MM.1S (cell line): Measurements from ENCODE around the gene KYAT1.

Source experiments
- DNase-seq: peaks from one replicate; pipeline ENCODE4 v3.0.0-alpha.2; 2015
- H2AFZ ChIP-seq: fragments of 300-600 bp; sonication (generic); 2 replicates; pipeline ENCODE4 v1.6.0; 2016; ENCODE audit warnings: antibody characterized with exemption, low read length
- H3F3A ChIP-seq: fragments of 300-600 bp; sonication (generic); 2 replicates; pipeline ENCODE4 v1.6.1; 2016; ENCODE audit warnings: mild to moderate bottlenecking, antibody characterized with exemption, low read length, moderate library complexity, mixed read lengths; ENCODE audit not compliant: insufficient read depth
- H3K27ac ChIP-seq: fragments of 300-600 bp; sonication (generic); 2 replicates; pipeline ENCODE4 v1.5.1; 2016; ENCODE audit warnings: mild to moderate bottlenecking, low read length
- H3K27me3 ChIP-seq: fragments of 300-600 bp; sonication (generic); replicated peaks from 2 replicates; pipeline ENCODE4 v1.6.0; 2016; ENCODE audit warnings: low read length; ENCODE audit not compliant: insufficient read depth
- H3K36me3 ChIP-seq: fragments of 300-600 bp; sonication (generic); replicated peaks from 2 replicates; pipeline ENCODE4 v1.6.1; 2016; ENCODE audit warnings: mild to moderate bottlenecking, low read length, mixed read lengths; ENCODE audit not compliant: insufficient read depth
- H3K4me1 ChIP-seq: fragments of 300-600 bp; sonication (generic); 2 replicates; pipeline ENCODE4 v1.6.1; 2016; ENCODE audit warnings: low read length, mixed read lengths
- H3K4me2 ChIP-seq: fragments of 300-600 bp; sonication (generic); 2 replicates; pipeline ENCODE4 v1.6.0; 2016; ENCODE audit warnings: low read depth, low read length
- H3K4me3 ChIP-seq: fragments of 300-600 bp; sonication (generic); 2 replicates; pipeline ENCODE4 v1.5.1; 2016; ENCODE audit warnings: low read length, mixed read lengths
- H3K79me2 ChIP-seq: fragments of 300-600 bp; sonication (generic); 2 replicates; pipeline ENCODE4 v1.6.1; 2016; ENCODE audit warnings: mixed run types, low read length, mixed read lengths
- H3K9ac ChIP-seq: fragments of 300-600 bp; sonication (generic); 2 replicates; pipeline ENCODE4 v1.6.1; 2016; ENCODE audit warnings: low read length, mixed read lengths
- H3K9me2 ChIP-seq: fragments of 300-600 bp; sonication (generic); replicated peaks from 2 replicates; pipeline ENCODE4 v1.6.1; 2016; ENCODE audit warnings: mild to moderate bottlenecking, low read length, mixed read lengths; ENCODE audit not compliant: insufficient read depth
- H3K9me3 ChIP-seq: fragments of 300-600 bp; sonication (generic); replicated peaks from 2 replicates; pipeline ENCODE4 v1.6.1; 2016; ENCODE audit warnings: mild to moderate bottlenecking, low read length, mixed read lengths; ENCODE audit not compliant: insufficient read depth
- H4K20me1 ChIP-seq: fragments of 300-600 bp; sonication (generic); 2 replicates; pipeline ENCODE4 v1.6.1; 2016; ENCODE audit warnings: mild to moderate bottlenecking, low read length, moderate library complexity, mixed read lengths; ENCODE audit not compliant: insufficient read depth
- EZH2 ChIP-seq: fragments of 300-600 bp; sonication (generic); optimal IDR thresholded peaks from 2 replicates; pipeline ENCODE3; 2017; ENCODE audit warnings: low read depth, mild to moderate bottlenecking, antibody characterized with exemption, low read length, mixed read lengths
- EZH2phosphoT487 ChIP-seq: fragments of 300-600 bp; sonication (generic); IDR thresholded peaks from 2 replicates; pipeline ENCODE4 v1.6.1; 2018; ENCODE audit warnings: antibody characterized with exemption, low read length
- TF ChIP-seq, protein P1 (sequence below): fragments of 300-600 bp; sonication (generic); IDR thresholded peaks from 2 replicates; pipeline ENCODE4 v1.5.1; 2016; ENCODE audit warnings: antibody characterized with exemption, low read length, mixed read lengths

Gene KYAT1

DNA sequence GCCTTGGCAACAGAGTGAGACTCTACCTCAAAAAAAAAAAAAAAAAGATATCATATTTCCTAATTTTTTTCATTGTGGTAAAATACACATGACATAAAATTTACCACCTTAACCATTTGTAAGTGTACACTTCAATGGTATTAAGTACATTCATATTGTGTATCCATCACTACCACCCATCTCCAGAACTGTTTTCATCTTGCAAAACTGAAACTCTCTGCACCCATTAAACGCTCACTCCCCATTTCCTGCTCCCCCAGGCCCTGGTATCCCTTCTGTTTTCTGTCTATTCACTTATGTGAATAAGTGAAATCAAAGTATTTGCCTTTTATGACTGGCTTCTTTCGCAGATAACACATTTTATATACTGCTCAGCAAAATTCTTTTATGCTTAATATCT is 13.0 kb upstream of the KYAT1 start:
- H3K4me1 ChIP-seq: peaks cover 19% of the 10 kb centered on the region
- no peak for DNase-seq
- peaks cover 4% of the 10 kb centered on the region; the same call in 1 of the 2 replicates for H3F3A ChIP-seq
- H3K27ac ChIP-seq: no peak overlapping the region
- peaks cover 43% of the 10 kb centered on the region for H3K79me2 ChIP-seq
- TF ChIP-seq EZH2phosphoT487 (no peak), EZH2 (no peak)
- TF ChIP-seq, protein P1, sequence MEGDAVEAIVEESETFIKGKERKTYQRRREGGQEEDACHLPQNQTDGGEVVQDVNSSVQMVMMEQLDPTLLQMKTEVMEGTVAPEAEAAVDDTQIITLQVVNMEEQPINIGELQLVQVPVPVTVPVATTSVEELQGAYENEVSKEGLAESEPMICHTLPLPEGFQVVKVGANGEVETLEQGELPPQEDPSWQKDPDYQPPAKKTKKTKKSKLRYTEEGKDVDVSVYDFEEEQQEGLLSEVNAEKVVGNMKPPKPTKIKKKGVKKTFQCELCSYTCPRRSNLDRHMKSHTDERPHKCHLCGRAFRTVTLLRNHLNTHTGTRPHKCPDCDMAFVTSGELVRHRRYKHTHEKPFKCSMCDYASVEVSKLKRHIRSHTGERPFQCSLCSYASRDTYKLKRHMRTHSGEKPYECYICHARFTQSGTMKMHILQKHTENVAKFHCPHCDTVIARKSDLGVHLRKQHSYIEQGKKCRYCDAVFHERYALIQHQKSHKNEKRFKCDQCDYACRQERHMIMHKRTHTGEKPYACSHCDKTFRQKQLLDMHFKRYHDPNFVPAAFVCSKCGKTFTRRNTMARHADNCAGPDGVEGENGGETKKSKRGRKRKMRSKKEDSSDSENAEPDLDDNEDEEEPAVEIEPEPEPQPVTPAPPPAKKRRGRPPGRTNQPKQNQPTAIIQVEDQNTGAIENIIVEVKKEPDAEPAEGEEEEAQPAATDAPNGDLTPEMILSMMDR: no peak
- 0 out of 2 replicates have a peak overlapping the region, but pooled peaks have one; percentile 4 for H3K4me2 ChIP-seq
- no peaks in the 10 kb centered on the region for H3K36me3 ChIP-seq
- H3K9ac ChIP-seq: no peak overlapping the region
- no peaks in the 10 kb centered on the region for H3K27me3 ChIP-seq
- H4K20me1 ChIP-seq: no peaks in the 10 kb centered on the region
- H3K4me3 ChIP-seq: no peak overlapping the region
- no peak overlapping the region for H2AFZ ChIP-seq
- no peaks in the 10 kb centered on the region for H3K9me3 ChIP-seq
- H3K9me2 ChIP-seq: no peaks in the 10 kb centered on the region

DNA sequence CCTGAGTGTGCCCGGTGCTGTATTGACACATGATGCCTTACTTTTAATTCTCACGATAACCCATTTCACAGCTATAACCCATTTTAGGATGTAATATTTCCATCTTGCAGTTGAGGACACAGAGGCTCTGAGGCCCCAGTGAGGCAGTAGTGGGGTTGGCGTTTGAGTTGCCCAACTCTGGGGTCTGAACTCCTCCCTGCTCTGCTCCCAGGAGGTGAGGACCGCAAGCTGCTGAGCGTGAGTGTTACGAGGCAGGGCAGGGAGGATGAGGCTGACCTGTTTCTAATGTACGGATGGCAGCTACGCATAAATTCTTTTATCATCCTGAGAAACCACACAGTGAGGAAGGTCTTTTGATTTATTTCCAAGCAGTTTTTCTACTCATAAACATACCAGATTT is 11.6 kb upstream of the KYAT1 start:
- Histone ChIP-seq H3K9ac (no peak overlapping the region), H3K9me3 (no peaks in the 10 kb centered on the region), H2AFZ (no peak overlapping the region), H3F3A (peaks cover 4% of the 10 kb centered on the region; the same call in 1 of the 2 replicates), H3K27me3 (no peaks in the 10 kb centered on the region), H3K4me2 (no peak overlapping the region), H3K36me3 (no peaks in the 10 kb centered on the region), H3K4me3 (no peak overlapping the region), H3K4me1 (peaks cover 6% of the 10 kb centered on the region; the same call in 1 of the 2 replicates), H4K20me1 (no peaks in the 10 kb centered on the region), H3K27ac (no peak overlapping the region), H3K79me2 (peaks cover 43% of the 10 kb centered on the region), H3K9me2 (no peaks in the 10 kb centered on the region)
- TF ChIP-seq, protein P1: no peak
- TF ChIP-seq EZH2phosphoT487: no peak
- TF ChIP-seq EZH2: no peak
- no peak for DNase-seq

DNA sequence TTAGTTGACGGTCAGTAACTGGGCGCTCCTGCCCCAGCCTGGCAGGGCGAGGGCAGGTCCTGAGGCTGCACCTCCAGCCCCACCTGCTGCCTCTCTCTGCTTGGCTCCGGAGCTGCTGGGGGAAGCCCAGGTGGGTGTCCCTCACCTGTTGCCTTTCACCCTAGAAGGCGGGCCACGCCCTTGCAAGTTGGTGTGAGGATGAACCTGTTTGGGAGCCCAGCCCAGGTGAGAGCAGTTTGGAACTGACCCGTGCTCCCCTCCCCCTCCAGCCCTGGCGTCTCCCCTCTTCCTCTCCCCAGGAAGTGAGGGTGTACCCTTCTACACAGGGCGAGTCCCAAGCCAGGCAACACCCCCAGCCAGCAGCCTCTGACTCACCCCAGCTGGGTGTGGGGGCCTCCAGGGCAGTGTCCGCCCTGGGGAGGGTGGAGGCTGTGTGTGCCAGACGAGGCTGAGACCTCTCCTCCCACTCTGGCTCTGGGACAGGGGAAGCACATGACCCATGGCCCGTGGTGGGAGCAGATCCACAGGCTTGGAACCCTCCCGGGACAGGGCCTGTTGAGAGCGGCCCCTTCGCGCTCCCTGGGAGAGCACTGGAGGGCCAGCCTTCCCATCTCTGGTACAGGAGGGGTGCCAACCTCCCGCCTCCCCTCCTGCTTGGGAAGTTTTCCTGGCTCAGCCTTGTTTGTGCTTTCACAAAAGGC is 10.6 kb upstream of the KYAT1 start:
- Histone ChIP-seq H3K79me2 (peaks cover 46% of the 10 kb centered on the region), H3K4me1 (peaks cover 6% of the 10 kb centered on the region; the same call in 1 of the 2 replicates), H3F3A (peaks cover 4% of the 10 kb centered on the region; the same call in 1 of the 2 replicates), H3K27me3 (no peaks in the 10 kb centered on the region), H3K36me3 (no peaks in the 10 kb centered on the region), H3K4me2 (no peak overlapping the region), H3K27ac (no peak overlapping the region), H4K20me1 (no peaks in the 10 kb centered on the region), H3K9ac (no peak overlapping the region), H3K9me3 (no peaks in the 10 kb centered on the region), H3K4me3 (no peak overlapping the region), H2AFZ (no peak overlapping the region), H3K9me2 (no peaks in the 10 kb centered on the region)
- TF ChIP-seq, protein P1: no peak
- TF ChIP-seq EZH2 (no peak), EZH2phosphoT487 (no peak)
- DNase-seq: no peak
